HG02981 (cell line): ENCODE measurements around the gene MTHFSD.
"Not testable (repeated sequence)": the region's sequence is repeated elsewhere in the genome, so short reads cannot be mapped to it uniquely, and the experiment has no call there.

ENCODE experiments used
- ATAC-seq: cut with Tn5 transposase; IDR thresholded peaks from one replicate; pipeline ENCODE4 v1.9.1; 2021; ENCODE audit warnings: mild to moderate bottlenecking, moderate library complexity; ENCODE audit not compliant: unreplicated experiment

The MTHFSD gene

GRCh38 chr16:86554917-86555703, at the start of gene MTHFSD:
MTHFSD (minus strand) TSS chr16:86555235; CDS start chr16:86555184, 51 bp downstream.
- peak; percentile 83 for ATAC-seq

GRCh38 chr16:86604436-86605193, 49.6 kb upstream of the MTHFSD start:
- no peak for ATAC-seq

- no peak for ATAC-seq
Measured at GRCh38 chr16:86602521-86602920, 47.5 kb upstream of the MTHFSD start.

- no peak for ATAC-seq
Measured at GRCh38 chr16:86601356-86601755, 46.3 kb upstream of the MTHFSD start.

GRCh38 chr16:86598607-86599565, 43.9 kb upstream of the MTHFSD start:
- no peak for ATAC-seq

GRCh38 chr16:86597880-86598606, 43.0 kb upstream of the MTHFSD start:
- no peak for ATAC-seq

- ATAC-seq: no peak
Measured at GRCh38 chr16:86597126-86597879, 42.3 kb upstream of the MTHFSD start.

GRCh38 chr16:86595983-86596605, 41.1 kb upstream of the MTHFSD start:
- ATAC-seq: no peak

GRCh38 chr16:86594721-86595120, 39.7 kb upstream of the MTHFSD start:
- ATAC-seq: no peak

- ATAC-seq: no peak
Measured at GRCh38 chr16:86593913-86594620, 39.0 kb upstream of the MTHFSD start.

- ATAC-seq: no peak
Measured at GRCh38 chr16:86591270-86591669, 36.2 kb upstream of the MTHFSD start.

- no peak for ATAC-seq
Measured at GRCh38 chr16:86590501-86591144, 35.6 kb upstream of the MTHFSD start.

GRCh38 chr16:86587955-86588354, 32.9 kb upstream of the MTHFSD start:
- not testable (repeated sequence) for ATAC-seq

GRCh38 chr16:86587487-86587886, 32.5 kb upstream of the MTHFSD start:
- ATAC-seq: no peak

GRCh38 chr16:86585821-86586611, 31.0 kb upstream of the MTHFSD start:
- ATAC-seq: no peak

GRCh38 chr16:86584726-86585721, 30.0 kb upstream of the MTHFSD start:
- ATAC-seq: no peak
